Measurements from ENCODE around the gene KCNQ5. TPM values are rescaled to one million over a fixed set of nuclear protein-coding genes. Genes with fewer than 3 reads are reported as not detected.

Gene KCNQ5
- total RNA-seq, 4 donors from 2014 or later = 0.57 to 4.4 (median 0.97) TPM

GRCh38 chr6:73041051-73041450 lies 419.2 kb downstream of the KCNQ5 start:
- no peak overlapping the region for H3K4me3 ChIP-seq
- no peaks in the 10 kb centered on the region for H3K27me3 ChIP-seq
- intact Hi-C loops (cut with DNase I) = no loop called here
- WGBS, 2 donors = 82 to 83% methylated on average over 3 of the region's 3 CpGs
- no peak for DNase-seq
- TF ChIP-seq CTCF (IDR thresholded peaks at IDR 0.05) (no peak), POLR2A (IDR thresholded peaks at IDR 0.05) (no peak)
- no peaks in the 10 kb centered on the region for H3K36me3 ChIP-seq
- no peaks in the 10 kb centered on the region for H3K4me1 ChIP-seq
- H3K9me3 ChIP-seq = peaks cover 0 to 7% (median 0%) of the 10 kb centered on the region in 3 donors
- H3K27ac ChIP-seq = no peak overlapping the region

GRCh38 chr6:73042892-73043291 lies 421.0 kb downstream of the KCNQ5 start:
- peaks cover 0 to 7% (median 0%) of the 10 kb centered on the region in 3 donors for H3K9me3 ChIP-seq
- no peak overlapping the region for H3K4me3 ChIP-seq
- DNase-seq = no peak
- H3K27ac ChIP-seq = no peak overlapping the region
- TF ChIP-seq CTCF (IDR thresholded peaks at IDR 0.05) (no peak), POLR2A (IDR thresholded peaks at IDR 0.05) (no peak)
- no peaks in the 10 kb centered on the region for H3K36me3 ChIP-seq
- intact Hi-C loops (cut with DNase I) = no loop called here
- 100% methylated on average over 1 of the region's 1 CpG for WGBS, 2 donors
- H3K4me1 ChIP-seq = no peaks in the 10 kb centered on the region
- no peaks in the 10 kb centered on the region for H3K27me3 ChIP-seq

GRCh38 chr6:73043446-73043845 lies 421.6 kb downstream of the KCNQ5 start:
- no peak for DNase-seq
- Histone ChIP-seq H3K4me3 (no peak overlapping the region), H3K27me3 (no peaks in the 10 kb centered on the region), H3K9me3 (peaks cover 0 to 7% (median 0%) of the 10 kb centered on the region in 3 donors), H3K4me1 (no peaks in the 10 kb centered on the region), H3K27ac (no peak overlapping the region), H3K36me3 (no peaks in the 10 kb centered on the region)
- TF ChIP-seq CTCF (IDR thresholded peaks at IDR 0.05) = no peak
- TF ChIP-seq POLR2A (IDR thresholded peaks at IDR 0.05) = no peak
- intact Hi-C loops (cut with DNase I) = no loop called here
- WGBS, 2 donors = 71 to 94% methylated on average over 1 of the region's 1 CpG

- TF ChIP-seq CTCF (IDR thresholded peaks at IDR 0.05) (no peak), POLR2A (IDR thresholded peaks at IDR 0.05) (no peak)
- intact Hi-C loops (cut with DNase I) = no loop called here
- 82% methylated on average over 2 of the region's 2 CpGs for WGBS, 2 donors
Observed at GRCh38 chr6:73045609-73046008, 423.7 kb downstream of the KCNQ5 start.

GRCh38 chr6:73047801-73048200 lies 425.9 kb downstream of the KCNQ5 start:
- no peak for DNase-seq
- TF ChIP-seq CTCF (IDR thresholded peaks at IDR 0.05) = no peak
- no peak for TF ChIP-seq POLR2A (IDR thresholded peaks at IDR 0.05)
- WGBS, 2 donors = 13 to 14% methylated on average over 2 of the region's 2 CpGs
- Histone ChIP-seq H3K27ac (no peak overlapping the region), H3K4me3 (no peak overlapping the region), H3K36me3 (no peaks in the 10 kb centered on the region), H3K4me1 (no peaks in the 10 kb centered on the region), H3K27me3 (no peaks in the 10 kb centered on the region), H3K9me3 (no peaks in the 10 kb centered on the region)
- intact Hi-C loops (cut with DNase I) = no loop called here

More at GRCh38 chr6:73045609-73046008, 423.7 kb downstream of the KCNQ5 start:
- no peak for DNase-seq
- Histone ChIP-seq H3K4me3 (no peak overlapping the region), H3K27me3 (no peaks in the 10 kb centered on the region), H3K27ac (no peak overlapping the region), H3K4me1 (no peaks in the 10 kb centered on the region), H3K9me3 (no peaks in the 10 kb centered on the region), H3K36me3 (no peaks in the 10 kb centered on the region)
